PFSK-1 (cell line): Measurements from ENCODE around the gene RPTN.

ENCODE experiments used
- FOXP2 ChIP-seq: optimal IDR thresholded peaks from 2 replicates; pipeline ENCODE3; 2011; ENCODE audit warnings: borderline replicate concordance, control low read depth, inconsistent platforms; ENCODE audit not compliant: insufficient read depth; ENCODE audit errors: extremely low read length, extremely low read depth
- POLR2AphosphoS5 ChIP-seq: IDR thresholded peaks from 2 replicates; pipeline ENCODE4 v1.6.1; 2012; ENCODE audit warnings: low read depth, mild to moderate bottlenecking, control low read depth, low read length, moderate library complexity
- SIN3A ChIP-seq: IDR thresholded peaks from 2 replicates; pipeline ENCODE4 v1.6.1; 2012; ENCODE audit warnings: mild to moderate bottlenecking, low read length, moderate library complexity, borderline replicate concordance; ENCODE audit not compliant: insufficient read depth
- TAF1 ChIP-seq: IDR thresholded peaks from 2 replicates; pipeline ENCODE4 v1.6.1; 2012; ENCODE audit warnings: low read length, control low read depth, borderline replicate concordance; ENCODE audit not compliant: insufficient read depth
- TF ChIP-seq, protein P1 (sequence below), 2 experiments: IDR thresholded peaks; 2 replicates each; pipeline versions ENCODE4 v1.6.1 to v1.8.0; 2011 to 2012; ENCODE audit warnings: low read depth in 2 of 2, low read length in 2 of 2, control low read depth in 1 of 2, inconsistent platforms in 1 of 2, mild to moderate bottlenecking in 1 of 2, moderate library complexity in 1 of 2; ENCODE audit not compliant: insufficient read depth in 1 of 2

RPTN gene

DNA sequence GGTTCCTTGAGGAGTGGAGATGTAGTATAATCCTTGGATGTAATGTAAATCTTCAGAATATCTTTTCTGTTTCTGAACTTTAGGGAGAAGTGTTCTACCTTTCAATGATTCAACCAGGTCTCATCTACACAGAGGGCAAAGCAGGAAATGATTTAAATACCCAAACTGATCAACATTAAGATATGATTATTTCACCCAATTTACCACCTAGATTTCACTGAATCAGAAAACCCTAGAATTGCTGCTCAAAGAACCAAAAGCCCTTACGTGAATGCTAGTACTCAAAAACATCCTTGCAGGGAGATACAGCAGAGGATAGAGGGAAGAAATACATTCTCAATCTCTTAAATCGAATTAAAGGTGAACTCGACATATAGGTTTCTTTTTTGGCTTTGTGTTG is 5.0 kb downstream of the RPTN start:
- TF ChIP-seq, protein P1, sequence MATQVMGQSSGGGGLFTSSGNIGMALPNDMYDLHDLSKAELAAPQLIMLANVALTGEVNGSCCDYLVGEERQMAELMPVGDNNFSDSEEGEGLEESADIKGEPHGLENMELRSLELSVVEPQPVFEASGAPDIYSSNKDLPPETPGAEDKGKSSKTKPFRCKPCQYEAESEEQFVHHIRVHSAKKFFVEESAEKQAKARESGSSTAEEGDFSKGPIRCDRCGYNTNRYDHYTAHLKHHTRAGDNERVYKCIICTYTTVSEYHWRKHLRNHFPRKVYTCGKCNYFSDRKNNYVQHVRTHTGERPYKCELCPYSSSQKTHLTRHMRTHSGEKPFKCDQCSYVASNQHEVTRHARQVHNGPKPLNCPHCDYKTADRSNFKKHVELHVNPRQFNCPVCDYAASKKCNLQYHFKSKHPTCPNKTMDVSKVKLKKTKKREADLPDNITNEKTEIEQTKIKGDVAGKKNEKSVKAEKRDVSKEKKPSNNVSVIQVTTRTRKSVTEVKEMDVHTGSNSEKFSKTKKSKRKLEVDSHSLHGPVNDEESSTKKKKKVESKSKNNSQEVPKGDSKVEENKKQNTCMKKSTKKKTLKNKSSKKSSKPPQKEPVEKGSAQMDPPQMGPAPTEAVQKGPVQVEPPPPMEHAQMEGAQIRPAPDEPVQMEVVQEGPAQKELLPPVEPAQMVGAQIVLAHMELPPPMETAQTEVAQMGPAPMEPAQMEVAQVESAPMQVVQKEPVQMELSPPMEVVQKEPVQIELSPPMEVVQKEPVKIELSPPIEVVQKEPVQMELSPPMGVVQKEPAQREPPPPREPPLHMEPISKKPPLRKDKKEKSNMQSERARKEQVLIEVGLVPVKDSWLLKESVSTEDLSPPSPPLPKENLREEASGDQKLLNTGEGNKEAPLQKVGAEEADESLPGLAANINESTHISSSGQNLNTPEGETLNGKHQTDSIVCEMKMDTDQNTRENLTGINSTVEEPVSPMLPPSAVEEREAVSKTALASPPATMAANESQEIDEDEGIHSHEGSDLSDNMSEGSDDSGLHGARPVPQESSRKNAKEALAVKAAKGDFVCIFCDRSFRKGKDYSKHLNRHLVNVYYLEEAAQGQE (IDR thresholded peaks at IDR 0.05; ENCODE audit: insufficient read depth in 1 of 2, low read depth in 2 of 2, low read length in 2 of 2) = no peak
- TF ChIP-seq SIN3A (no peak), TAF1 (no peak), POLR2AphosphoS5 (no peak), FOXP2 (no peak)

DNA sequence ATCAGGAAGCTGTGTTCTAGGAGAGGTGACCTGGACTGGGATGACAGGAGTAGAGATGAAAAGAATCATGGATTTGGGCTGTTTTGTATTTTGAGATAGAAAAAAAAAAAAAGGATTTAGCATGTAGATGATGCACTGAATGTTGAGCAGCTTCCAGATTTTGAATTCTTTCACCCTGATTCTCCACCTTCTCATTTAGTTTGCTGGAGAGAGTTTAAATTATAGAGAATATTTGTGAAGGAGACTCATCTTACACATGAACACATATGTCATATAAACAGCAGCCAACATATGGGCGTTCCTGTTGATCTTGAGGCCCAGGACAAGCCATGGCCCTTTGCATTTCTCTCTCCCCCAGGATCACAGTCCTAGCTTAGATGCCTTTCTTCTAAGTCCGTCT is 7.4 kb downstream of the RPTN start:
- TF ChIP-seq POLR2AphosphoS5 = no peak
- TF ChIP-seq, protein P1 (IDR thresholded peaks at IDR 0.05; ENCODE audit: insufficient read depth in 1 of 2, low read depth in 2 of 2, low read length in 2 of 2) = no peak
- TF ChIP-seq TAF1 = no peak
- TF ChIP-seq SIN3A = no peak
- no peak for TF ChIP-seq FOXP2

DNA sequence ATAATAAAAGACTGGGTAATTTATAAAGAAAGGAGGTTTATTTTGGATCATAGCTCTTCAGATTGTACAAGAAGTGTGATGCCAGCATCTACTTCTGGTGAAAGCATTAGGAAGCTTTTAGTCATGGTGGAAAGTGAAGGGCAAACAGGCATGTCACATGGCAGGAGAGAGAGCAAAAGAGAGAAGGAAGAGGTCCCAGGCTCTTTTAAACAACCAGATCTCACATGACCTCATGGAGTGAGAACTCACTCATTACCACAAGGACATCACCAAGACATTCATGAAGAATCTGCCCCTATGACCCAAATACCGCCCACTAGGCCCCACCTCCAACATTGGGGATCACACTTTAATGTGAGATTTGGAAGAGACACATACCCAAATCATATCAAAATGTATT is 10.0 kb downstream of the RPTN start:
- TF ChIP-seq POLR2AphosphoS5 = no peak
- TF ChIP-seq, protein P1 (IDR thresholded peaks at IDR 0.05; ENCODE audit: insufficient read depth in 1 of 2, low read depth in 2 of 2, low read length in 2 of 2) = no peak
- no peak for TF ChIP-seq SIN3A
- no peak for TF ChIP-seq FOXP2
- TF ChIP-seq TAF1 = no peak

DNA sequence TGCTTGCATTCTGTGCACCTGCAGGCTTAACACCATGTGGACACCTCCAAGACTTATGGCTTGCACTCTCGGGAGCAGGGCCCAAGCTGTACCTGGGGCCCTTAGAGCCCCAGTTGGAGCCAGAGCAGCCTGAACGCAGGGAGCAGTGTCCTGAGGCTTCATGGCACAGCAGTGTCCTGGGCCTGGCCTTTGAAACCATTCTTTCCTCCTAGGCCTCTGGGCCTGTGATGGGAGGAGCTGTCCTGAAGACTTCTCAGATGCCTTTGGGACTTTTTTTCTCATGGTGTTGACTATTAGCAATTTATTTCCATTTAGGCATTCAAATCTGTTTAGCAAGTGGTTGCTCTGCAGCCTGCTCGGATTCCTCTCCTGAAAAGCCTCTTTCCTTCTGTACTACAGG is 11.0 kb downstream of the RPTN start:
- TF ChIP-seq, protein P1 (IDR thresholded peaks at IDR 0.05; ENCODE audit: insufficient read depth in 1 of 2, low read depth in 2 of 2, low read length in 2 of 2) = no peak
- TF ChIP-seq SIN3A = no peak
- TF ChIP-seq POLR2AphosphoS5 = no peak
- TF ChIP-seq TAF1 = no peak
- TF ChIP-seq FOXP2 = no peak

DNA sequence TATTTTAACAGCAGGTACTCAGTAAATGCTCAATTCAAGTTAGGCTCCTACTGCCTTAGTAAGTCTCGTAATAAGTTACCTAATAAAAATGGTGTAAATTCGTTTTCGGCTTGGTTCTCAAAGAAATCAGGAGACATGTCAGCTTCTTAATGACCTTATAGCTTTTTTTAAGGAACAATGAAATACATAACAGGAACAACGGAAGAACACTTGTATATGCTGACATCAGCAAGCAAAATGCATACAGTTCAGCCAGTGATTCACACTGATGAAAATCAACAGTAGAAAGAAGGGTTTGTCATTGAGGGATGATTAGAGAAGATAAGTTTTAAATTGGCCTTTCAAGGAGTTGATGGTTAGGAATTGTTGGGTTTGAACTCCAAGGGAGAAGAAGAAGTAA is 13.3 kb downstream of the RPTN start:
- TF ChIP-seq TAF1 = no peak
- TF ChIP-seq, protein P1 (IDR thresholded peaks at IDR 0.05; ENCODE audit: insufficient read depth in 1 of 2, low read depth in 2 of 2, low read length in 2 of 2) = no peak
- no peak for TF ChIP-seq FOXP2
- no peak for TF ChIP-seq SIN3A
- no peak for TF ChIP-seq POLR2AphosphoS5
